ENCODE data around the gene DNAH1. TPM values are rescaled to one million over a fixed set of nuclear protein-coding genes. Genes with fewer than 3 reads are reported as not detected.

DNAH1 gene
- total RNA-seq, 1 donor from 2014 or later = 3.3 TPM

- no peak for DNase-seq (ENCODE audit: low spot score)
- no peaks in the 10 kb centered on the region for H3K9me3 Mint-ChIP-seq (ENCODE audit: unreplicated experiment)
- peak overlapping the region; percentile 18 for H3K4me3 Mint-ChIP-seq (ENCODE audit: unreplicated experiment)
- peak overlapping the region; percentile 31 for H3K27ac Mint-ChIP-seq (ENCODE audit: unreplicated experiment)
- TF ChIP-seq CTCF (IDR thresholded peaks at IDR 0.05; ENCODE audit: unreplicated experiment) = no peak
- no peaks in the 10 kb centered on the region for H3K36me3 Mint-ChIP-seq (ENCODE audit: low read depth, unreplicated experiment)
- H3K4me1 Mint-ChIP-seq (ENCODE audit: unreplicated experiment) = peaks cover 12% of the 10 kb centered on the region
- peaks cover 10% of the 10 kb centered on the region for H3K27me3 Mint-ChIP-seq (ENCODE audit: unreplicated experiment)
Observed at GRCh38 chr3:52373676-52374075, 57.6 kb downstream of the DNAH1 start.

DNA sequence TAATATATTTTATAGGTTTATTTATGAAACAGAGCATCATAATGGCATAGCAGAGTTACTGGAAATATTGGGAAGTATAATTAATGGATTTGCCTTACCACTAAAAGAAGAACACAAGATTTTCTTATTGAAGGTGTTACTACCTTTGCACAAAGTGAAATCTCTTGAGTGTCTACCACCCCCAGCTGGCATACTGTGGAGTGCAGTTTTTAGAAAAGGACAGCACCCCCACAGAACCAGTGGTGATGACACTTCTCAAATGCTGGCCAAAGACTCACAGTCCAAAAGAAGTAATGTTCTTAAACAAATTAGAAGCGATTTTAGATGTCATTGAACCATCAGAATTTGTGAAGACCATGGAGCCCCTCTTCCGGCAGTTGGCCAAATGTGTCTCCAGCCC, 58.1 kb downstream of the DNAH1 start:
- Mint-ChIP-seq H3K4me3 (ENCODE audit: unreplicated experiment) (no peak overlapping the region), H3K27ac (ENCODE audit: unreplicated experiment) (no peak overlapping the region), H3K36me3 (ENCODE audit: low read depth, unreplicated experiment) (no peaks in the 10 kb centered on the region), H3K4me1 (ENCODE audit: unreplicated experiment) (peaks cover 7% of the 10 kb centered on the region), H3K27me3 (ENCODE audit: unreplicated experiment) (peaks cover 11% of the 10 kb centered on the region), H3K9me3 (ENCODE audit: unreplicated experiment) (no peaks in the 10 kb centered on the region)
- no peak for TF ChIP-seq CTCF (IDR thresholded peaks at IDR 0.05; ENCODE audit: unreplicated experiment)
- no peak for DNase-seq (ENCODE audit: low spot score)

DNA sequence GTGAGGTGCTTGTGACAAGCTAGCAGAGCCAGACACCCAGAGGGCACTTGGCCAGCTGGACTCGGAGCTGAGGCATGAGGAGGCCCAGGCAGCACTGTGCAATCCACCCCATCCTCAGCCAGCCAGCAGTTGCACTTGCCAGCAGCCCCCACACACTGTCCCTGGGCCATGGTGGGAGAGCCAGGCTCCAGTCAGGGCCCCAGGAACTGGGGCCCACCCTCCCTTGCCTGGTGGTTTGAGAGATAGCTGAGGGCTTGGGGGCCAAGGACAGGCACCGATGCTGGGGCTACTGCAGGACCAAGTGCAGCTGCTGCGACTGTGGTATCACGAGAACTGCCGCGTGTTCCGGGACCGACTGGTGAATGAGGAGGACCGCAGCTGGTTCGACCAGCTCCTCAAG, 63.5 kb downstream of the DNAH1 start:
- H3K27me3 Mint-ChIP-seq (ENCODE audit: unreplicated experiment) = peaks cover 8% of the 10 kb centered on the region
- TF ChIP-seq CTCF (IDR thresholded peaks at IDR 0.05; ENCODE audit: unreplicated experiment) = no peak
- no peak overlapping the region for H3K4me3 Mint-ChIP-seq (ENCODE audit: unreplicated experiment)
- H3K4me1 Mint-ChIP-seq (ENCODE audit: unreplicated experiment) = no peaks in the 10 kb centered on the region
- peaks cover 4% of the 10 kb centered on the region for H3K36me3 Mint-ChIP-seq (ENCODE audit: low read depth, unreplicated experiment)
- DNase-seq (ENCODE audit: low spot score) = no peak
- no peaks in the 10 kb centered on the region for H3K9me3 Mint-ChIP-seq (ENCODE audit: unreplicated experiment)
- H3K27ac Mint-ChIP-seq (ENCODE audit: unreplicated experiment) = no peak overlapping the region

- H3K27ac Mint-ChIP-seq (ENCODE audit: unreplicated experiment) = no peak overlapping the region
- no peak overlapping the region for H3K4me3 Mint-ChIP-seq (ENCODE audit: unreplicated experiment)
- no peak for TF ChIP-seq CTCF (IDR thresholded peaks at IDR 0.05; ENCODE audit: unreplicated experiment)
- peaks cover 8% of the 10 kb centered on the region for H3K27me3 Mint-ChIP-seq (ENCODE audit: unreplicated experiment)
- H3K36me3 Mint-ChIP-seq (ENCODE audit: low read depth, unreplicated experiment) = peaks cover 4% of the 10 kb centered on the region
- no peaks in the 10 kb centered on the region for H3K9me3 Mint-ChIP-seq (ENCODE audit: unreplicated experiment)
- no peaks in the 10 kb centered on the region for H3K4me1 Mint-ChIP-seq (ENCODE audit: unreplicated experiment)
- no peak for DNase-seq (ENCODE audit: low spot score)
Observed at GRCh38 chr3:52380023-52380422, 63.9 kb downstream of the DNAH1 start.

GRCh38 chr3:52381623-52382022, 65.5 kb downstream of the DNAH1 start:
- Mint-ChIP-seq H3K9me3 (ENCODE audit: unreplicated experiment) (no peaks in the 10 kb centered on the region), H3K27me3 (ENCODE audit: unreplicated experiment) (peaks cover 9% of the 10 kb centered on the region), H3K27ac (ENCODE audit: unreplicated experiment) (no peak overlapping the region), H3K36me3 (ENCODE audit: low read depth, unreplicated experiment) (peaks cover 4% of the 10 kb centered on the region), H3K4me3 (ENCODE audit: unreplicated experiment) (no peak overlapping the region), H3K4me1 (ENCODE audit: unreplicated experiment) (no peaks in the 10 kb centered on the region)
- no peak for DNase-seq (ENCODE audit: low spot score)
- TF ChIP-seq CTCF (IDR thresholded peaks at IDR 0.05; ENCODE audit: unreplicated experiment) = no peak

Measured in endothelial cell (in vitro differentiated cells).